ENCODE results near the gene ZSCAN10. TPM values are rescaled to one million over a fixed set of nuclear protein-coding genes. Genes with fewer than 3 reads are reported as not detected.

The ZSCAN10 gene
- total RNA-seq, 1 experiment from 2014 or later = 207 TPM

DNA sequence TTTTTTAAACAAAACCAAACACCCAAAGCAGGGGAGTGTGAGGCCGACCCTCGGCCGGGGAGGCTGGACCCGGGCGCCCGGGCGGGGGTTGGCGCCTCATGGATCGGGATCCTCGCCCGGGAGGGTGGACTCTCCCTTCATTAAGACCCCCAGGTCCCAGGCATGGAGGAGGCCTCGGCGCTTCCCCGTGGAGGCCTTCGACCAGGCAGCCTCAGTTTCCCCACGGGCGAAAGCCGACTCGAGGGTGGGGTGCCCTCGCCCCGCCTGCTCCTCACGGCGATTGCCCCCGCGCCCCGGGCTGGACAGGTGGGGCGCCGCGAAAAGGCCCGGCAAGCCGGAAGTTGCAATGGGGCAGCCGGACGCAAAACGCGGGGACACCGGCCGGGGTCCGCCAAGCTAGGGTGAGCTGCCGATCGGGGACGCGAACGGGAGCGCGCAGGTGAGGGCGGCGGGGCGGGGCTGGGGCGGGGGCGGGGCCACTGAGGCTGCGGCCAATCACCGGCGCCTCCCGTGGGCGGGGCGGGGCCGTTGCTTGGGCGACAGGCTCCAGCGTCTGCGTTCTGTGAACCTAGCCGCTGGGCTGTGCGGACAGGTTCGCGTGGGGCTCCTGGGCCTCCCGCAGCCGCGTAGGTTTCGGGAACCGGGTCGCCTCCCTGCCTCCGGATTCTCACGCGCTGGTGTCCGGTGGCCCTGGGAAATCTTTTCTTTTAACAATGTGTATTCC lies 7.3 kb upstream of the ZSCAN10 start:
- Histone ChIP-seq H2BK15ac (ENCODE audit: low read depth, low read length) (no peak overlapping the region), H2AK5ac (ENCODE audit: insufficient read length, low read length) (no peak overlapping the region), H3K4ac (ENCODE audit: low read depth, low read length) (no peak overlapping the region), H4K5ac (ENCODE audit: insufficient read length, low read depth, low read length) (no peak overlapping the region), H3T11ph (ENCODE audit: low read length) (no peak overlapping the region), H3K27ac (ENCODE audit: insufficient read length, low read depth, low read length) (no peak overlapping the region), H2BK20ac (ENCODE audit: low read depth, low read length, poor library complexity, severe bottlenecking) (no peak overlapping the region), H2BK120ac (ENCODE audit: low read depth, low read length, poor library complexity, severe bottlenecking) (no peak overlapping the region), H3K23ac (ENCODE audit: insufficient read length, low read depth, low read length) (no peak overlapping the region), H3K9me3 (ENCODE audit: control insufficient read depth, low read depth, low read length) (no peaks in the 10 kb centered on the region), H3K4me1 (ENCODE audit: insufficient read depth, low read length) (peaks cover 3% of the 10 kb centered on the region), H3K27me3 (ENCODE audit: insufficient read depth, low read length) (no peaks in the 10 kb centered on the region), H2AFZ (ENCODE audit: low read length) (no peak overlapping the region), H3K56ac (ENCODE audit: insufficient read length, low read depth, low read length) (no peak overlapping the region), H3K23me2 (ENCODE audit: insufficient read length, low read depth, low read length, poor library complexity, severe bottlenecking) (peaks cover 8% of the 10 kb centered on the region), H3K18ac (ENCODE audit: insufficient read length, low read depth, low read length) (peak overlapping the region; percentile 88), H3K4me2 (ENCODE audit: insufficient read depth, insufficient read length, low read length) (peak overlapping the region; percentile 50), H4K91ac (ENCODE audit: insufficient read length, low read depth, low read length) (no peak overlapping the region), H2BK5ac (ENCODE audit: insufficient read length, low read length) (no peak overlapping the region), H3K79me2 (ENCODE audit: insufficient read depth, low read length) (no peaks in the 10 kb centered on the region), H3K79me1 (ENCODE audit: insufficient read depth, low read depth, low read length, poor library complexity, severe bottlenecking) (no peaks in the 10 kb centered on the region), H4K20me1 (ENCODE audit: control insufficient read depth, insufficient read depth, insufficient read length) (no peaks in the 10 kb centered on the region), H3K14ac (ENCODE audit: insufficient read depth, low read length) (peak overlapping the region; percentile 93; the same call in 1 of the 2 replicates), H2BK12ac (ENCODE audit: insufficient read length, low read depth, low read length) (no peak overlapping the region), H3K9ac (ENCODE audit: extremely low read depth, insufficient read length, low read length) (peak overlapping the region; percentile 70), H4K8ac (replicated peaks; ENCODE audit: insufficient read length, low read depth, low read length) (no peak overlapping the region)
- H3K27ac Mint-ChIP-seq = peak overlapping the region; percentile 98 to 99 (median 99); a peak in 5 of 7 replicates
- no peaks in the 10 kb centered on the region for H3K27me3 Mint-ChIP-seq (ENCODE audit: low read depth)
- no peaks in the 10 kb centered on the region; a peak in 1 of 5 replicates for H3K9me3 Mint-ChIP-seq
- peak; percentile 97 for DNase-seq
- peak overlapping the region; percentile 56 to 82 for H3K4me3 Mint-ChIP-seq
- peaks cover 21 to 26% of the 10 kb centered on the region in 2 experiments for H3K4me1 Mint-ChIP-seq
- H3K36me3 Mint-ChIP-seq (ENCODE audit: insufficient read depth in 1 of 3, low read depth in 3 of 3) = no peaks in the 10 kb centered on the region; a peak in 2 of 7 replicates
- TF ChIP-seq, protein P1, sequence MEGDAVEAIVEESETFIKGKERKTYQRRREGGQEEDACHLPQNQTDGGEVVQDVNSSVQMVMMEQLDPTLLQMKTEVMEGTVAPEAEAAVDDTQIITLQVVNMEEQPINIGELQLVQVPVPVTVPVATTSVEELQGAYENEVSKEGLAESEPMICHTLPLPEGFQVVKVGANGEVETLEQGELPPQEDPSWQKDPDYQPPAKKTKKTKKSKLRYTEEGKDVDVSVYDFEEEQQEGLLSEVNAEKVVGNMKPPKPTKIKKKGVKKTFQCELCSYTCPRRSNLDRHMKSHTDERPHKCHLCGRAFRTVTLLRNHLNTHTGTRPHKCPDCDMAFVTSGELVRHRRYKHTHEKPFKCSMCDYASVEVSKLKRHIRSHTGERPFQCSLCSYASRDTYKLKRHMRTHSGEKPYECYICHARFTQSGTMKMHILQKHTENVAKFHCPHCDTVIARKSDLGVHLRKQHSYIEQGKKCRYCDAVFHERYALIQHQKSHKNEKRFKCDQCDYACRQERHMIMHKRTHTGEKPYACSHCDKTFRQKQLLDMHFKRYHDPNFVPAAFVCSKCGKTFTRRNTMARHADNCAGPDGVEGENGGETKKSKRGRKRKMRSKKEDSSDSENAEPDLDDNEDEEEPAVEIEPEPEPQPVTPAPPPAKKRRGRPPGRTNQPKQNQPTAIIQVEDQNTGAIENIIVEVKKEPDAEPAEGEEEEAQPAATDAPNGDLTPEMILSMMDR (conservative IDR thresholded peaks at IDR 0.05) = no peak
- WGBS (ENCODE audit: extremely low coverage, insufficient read length, low lambda C conversion rate) = no CpG with 5 or more reads among the region's 74 CpGs

Measured in H9 (cell line).